GM23338 (cell line): ENCODE results near the gene KIAA0513.
A peak's percentile ranks its signal among the peaks of the same experiment; 100 is the strongest.

Experiments
- CREB1 ChIP-seq: fragments of 250-450 bp; sonication (Bioruptor Pico); IDR thresholded peaks from 2 replicates; pipeline ENCODE4 v1.5.0; 2020; ENCODE audit warnings: low read depth, mild to moderate bottlenecking, moderate library complexity
- CTCF ChIP-seq, 2 experiments: fragments of 200-600 bp in 1 of 2; sonication (generic) in 1 of 2; conservative IDR thresholded peaks; 2 replicates each; pipeline versions ENCODE4 v1.5.1 to v1.6.1; 2016 to 2017; ENCODE audit warnings: antibody characterized with exemption in 2 of 2, low read depth in 2 of 2, mild to moderate bottlenecking in 2 of 2, moderate library complexity in 1 of 2
- EZH2 ChIP-seq: fragments of 200-600 bp; sonication (generic); IDR thresholded peaks from one replicate; pipeline ENCODE4 v1.8.0; 2017; ENCODE audit warnings: antibody characterized with exemption, mild to moderate bottlenecking, low read depth; ENCODE audit not compliant: unreplicated experiment
- EZH2phosphoT487 ChIP-seq: fragments of 200-600 bp; sonication (generic); IDR thresholded peaks from one replicate; pipeline ENCODE4 v1.8.1; 2018; ENCODE audit warnings: antibody characterized with exemption; ENCODE audit not compliant: unreplicated experiment
- JUNB ChIP-seq: IDR thresholded peaks from one replicate; pipeline ENCODE4 v1.6.1; 2016; ENCODE audit warnings: antibody characterized with exemption; ENCODE audit not compliant: unreplicated experiment
- NANOG ChIP-seq: IDR thresholded peaks from 2 replicates; pipeline ENCODE4 v1.6.1; 2016; ENCODE audit warnings: antibody characterized with exemption, borderline replicate concordance
- POLR2AphosphoS5 ChIP-seq: IDR thresholded peaks from 2 replicates; pipeline ENCODE4 v1.6.1; 2016; ENCODE audit warnings: antibody characterized with exemption, low read depth
- REST ChIP-seq: IDR thresholded peaks from one replicate; pipeline ENCODE4 v1.6.1; 2018; ENCODE audit warnings: antibody characterized with exemption; ENCODE audit not compliant: unreplicated experiment
- ZNF331 ChIP-seq: fragments of 250-450 bp; sonication (Bioruptor Pico); IDR thresholded peaks from 2 replicates; pipeline ENCODE4 v1.5.0; 2020; ENCODE audit warnings: low read depth, mild to moderate bottlenecking, moderate library complexity
- TF ChIP-seq, protein P1 (sequence below): IDR thresholded peaks from 2 replicates; pipeline ENCODE4 v1.6.1; 2016; ENCODE audit warnings: antibody characterized with exemption
- TF ChIP-seq, protein P2 (sequence below): fragments of 250-450 bp; sonication (Bioruptor Pico); IDR thresholded peaks from 2 replicates; pipeline ENCODE4 v1.5.0; 2020; ENCODE audit warnings: mild to moderate bottlenecking, moderate library complexity

- TF ChIP-seq CTCF (conservative IDR thresholded peaks at IDR 0.05; ENCODE audit: low read depth in 2 of 2) = peak; percentile 21 to 39; a peak in 3 of 4 replicates
- no peak for TF ChIP-seq POLR2AphosphoS5
- no peak for TF ChIP-seq REST
- no peak for TF ChIP-seq EZH2phosphoT487
- TF ChIP-seq JUNB = no peak
- TF ChIP-seq EZH2 = no peak
- TF ChIP-seq, protein P1, sequence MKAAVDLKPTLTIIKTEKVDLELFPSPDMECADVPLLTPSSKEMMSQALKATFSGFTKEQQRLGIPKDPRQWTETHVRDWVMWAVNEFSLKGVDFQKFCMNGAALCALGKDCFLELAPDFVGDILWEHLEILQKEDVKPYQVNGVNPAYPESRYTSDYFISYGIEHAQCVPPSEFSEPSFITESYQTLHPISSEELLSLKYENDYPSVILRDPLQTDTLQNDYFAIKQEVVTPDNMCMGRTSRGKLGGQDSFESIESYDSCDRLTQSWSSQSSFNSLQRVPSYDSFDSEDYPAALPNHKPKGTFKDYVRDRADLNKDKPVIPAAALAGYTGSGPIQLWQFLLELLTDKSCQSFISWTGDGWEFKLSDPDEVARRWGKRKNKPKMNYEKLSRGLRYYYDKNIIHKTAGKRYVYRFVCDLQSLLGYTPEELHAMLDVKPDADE = no peak
- no peak for TF ChIP-seq NANOG
- no peak for TF ChIP-seq CREB1 (CRISPR knock-in tag)
- TF ChIP-seq, protein P2, sequence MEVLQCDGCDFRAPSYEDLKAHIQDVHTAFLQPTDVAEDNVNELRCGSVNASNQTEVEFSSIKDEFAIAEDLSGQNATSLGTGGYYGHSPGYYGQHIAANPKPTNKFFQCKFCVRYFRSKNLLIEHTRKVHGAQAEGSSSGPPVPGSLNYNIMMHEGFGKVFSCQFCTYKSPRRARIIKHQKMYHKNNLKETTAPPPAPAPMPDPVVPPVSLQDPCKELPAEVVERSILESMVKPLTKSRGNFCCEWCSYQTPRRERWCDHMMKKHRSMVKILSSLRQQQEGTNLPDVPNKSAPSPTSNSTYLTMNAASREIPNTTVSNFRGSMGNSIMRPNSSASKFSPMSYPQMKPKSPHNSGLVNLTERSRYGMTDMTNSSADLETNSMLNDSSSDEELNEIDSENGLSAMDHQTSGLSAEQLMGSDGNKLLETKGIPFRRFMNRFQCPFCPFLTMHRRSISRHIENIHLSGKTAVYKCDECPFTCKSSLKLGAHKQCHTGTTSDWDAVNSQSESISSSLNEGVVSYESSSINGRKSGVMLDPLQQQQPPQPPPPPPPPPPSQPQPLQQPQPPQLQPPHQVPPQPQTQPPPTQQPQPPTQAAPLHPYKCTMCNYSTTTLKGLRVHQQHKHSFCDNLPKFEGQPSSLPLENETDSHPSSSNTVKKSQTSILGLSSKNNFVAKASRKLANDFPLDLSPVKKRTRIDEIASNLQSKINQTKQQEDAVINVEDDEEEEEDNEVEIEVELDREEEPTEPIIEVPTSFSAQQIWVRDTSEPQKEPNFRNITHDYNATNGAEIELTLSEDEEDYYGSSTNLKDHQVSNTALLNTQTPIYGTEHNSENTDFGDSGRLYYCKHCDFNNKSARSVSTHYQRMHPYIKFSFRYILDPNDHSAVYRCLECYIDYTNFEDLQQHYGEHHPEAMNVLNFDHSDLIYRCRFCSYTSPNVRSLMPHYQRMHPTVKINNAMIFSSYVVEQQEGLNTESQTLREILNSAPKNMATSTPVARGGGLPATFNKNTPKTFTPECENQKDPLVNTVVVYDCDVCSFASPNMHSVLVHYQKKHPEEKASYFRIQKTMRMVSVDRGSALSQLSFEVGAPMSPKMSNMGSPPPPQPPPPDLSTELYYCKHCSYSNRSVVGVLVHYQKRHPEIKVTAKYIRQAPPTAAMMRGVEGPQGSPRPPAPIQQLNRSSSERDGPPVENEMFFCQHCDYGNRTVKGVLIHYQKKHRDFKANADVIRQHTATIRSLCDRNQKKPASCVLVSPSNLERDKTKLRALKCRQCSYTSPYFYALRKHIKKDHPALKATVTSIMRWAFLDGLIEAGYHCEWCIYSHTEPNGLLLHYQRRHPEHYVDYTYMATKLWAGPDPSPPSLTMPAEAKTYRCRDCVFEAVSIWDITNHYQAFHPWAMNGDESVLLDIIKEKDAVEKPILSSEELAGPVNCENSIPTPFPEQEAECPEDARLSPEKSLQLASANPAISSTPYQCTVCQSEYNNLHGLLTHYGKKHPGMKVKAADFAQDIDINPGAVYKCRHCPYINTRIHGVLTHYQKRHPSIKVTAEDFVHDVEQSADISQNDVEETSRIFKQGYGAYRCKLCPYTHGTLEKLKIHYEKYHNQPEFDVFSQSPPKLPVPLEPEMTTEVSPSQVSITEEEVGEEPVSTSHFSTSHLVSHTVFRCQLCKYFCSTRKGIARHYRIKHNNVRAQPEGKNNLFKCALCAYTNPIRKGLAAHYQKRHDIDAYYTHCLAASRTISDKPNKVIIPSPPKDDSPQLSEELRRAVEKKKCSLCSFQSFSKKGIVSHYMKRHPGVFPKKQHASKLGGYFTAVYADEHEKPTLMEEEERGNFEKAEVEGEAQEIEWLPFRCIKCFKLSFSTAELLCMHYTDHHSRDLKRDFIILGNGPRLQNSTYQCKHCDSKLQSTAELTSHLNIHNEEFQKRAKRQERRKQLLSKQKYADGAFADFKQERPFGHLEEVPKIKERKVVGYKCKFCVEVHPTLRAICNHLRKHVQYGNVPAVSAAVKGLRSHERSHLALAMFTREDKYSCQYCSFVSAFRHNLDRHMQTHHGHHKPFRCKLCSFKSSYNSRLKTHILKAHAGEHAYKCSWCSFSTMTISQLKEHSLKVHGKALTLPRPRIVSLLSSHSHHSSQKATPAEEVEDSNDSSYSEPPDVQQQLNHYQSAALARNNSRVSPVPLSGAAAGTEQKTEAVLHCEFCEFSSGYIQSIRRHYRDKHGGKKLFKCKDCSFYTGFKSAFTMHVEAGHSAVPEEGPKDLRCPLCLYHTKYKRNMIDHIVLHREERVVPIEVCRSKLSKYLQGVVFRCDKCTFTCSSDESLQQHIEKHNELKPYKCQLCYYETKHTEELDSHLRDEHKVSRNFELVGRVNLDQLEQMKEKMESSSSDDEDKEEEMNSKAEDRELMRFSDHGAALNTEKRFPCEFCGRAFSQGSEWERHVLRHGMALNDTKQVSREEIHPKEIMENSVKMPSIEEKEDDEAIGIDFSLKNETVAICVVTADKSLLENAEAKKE = no peak
- no peak for TF ChIP-seq ZNF331 (CRISPR knock-in tag)
Measured at GRCh38 chr16:85104147-85104546, 76.6 kb downstream of the KIAA0513 start.
